HepG2 (cell line): ENCODE measurements around the gene SMOC1. TPM values are rescaled to one million over a fixed set of nuclear protein-coding genes. Genes with fewer than 3 reads are reported as not detected.
A peak's percentile ranks its signal among the peaks of the same experiment; 100 is the strongest.

ENCODE experiments used
- ATAC-seq: fragments of 200-7000 bp; cut with Tn5 transposase; 3 replicates; pipeline ENCODE4 v1.9.1; 2020; ENCODE audit warnings: mild to moderate bottlenecking, moderate library complexity
- BruUV-seq: library from RNA; stranded (reverse); fragments of 400-500 nt; replicated peaks from 2 replicates; lab custom pipeline; 2021; lab: Mats Ljungman, UMichigan
- CTCF ChIA-PET: fragments of 300-600 bp; formaldehyde crosslinking; extraction: SDS; loops from one replicate; lab custom pipeline; 2021; ENCODE audit warnings: low total read pairs, inconsistent platforms, low intra/inter-chr PET ratio; lab: Yijun Ruan, JAX
- POLR2A ChIA-PET: fragments of 350-600 bp; sonication (Branson Sonifier 250); formaldehyde crosslinking; loops from one replicate; lab custom pipeline; 2020; ENCODE audit warnings: antibody characterized with exemption, inconsistent platforms; lab: Yijun Ruan, JAX
- DNase-seq: peaks from one replicate; pipeline ENCODE4 v3.0.0-alpha.2; 2015; ENCODE audit warnings: low spot score
- FAIRE-seq: peaks from 3 replicates; lab custom pipeline; 2011; peaks lifted over from hg19 to GRCh38; lab: Jason Lieb, UNC
- H2AFZ ChIP-seq: one replicate; pipeline ENCODE4 v1.6.1; 2011; ENCODE audit warnings: low read length, inconsistent platforms
- H3K27ac ChIP-seq: fragments of 300-600 bp; 3 replicates; pipeline ENCODE4 v1.8.0; 2011; ENCODE audit warnings: mixed run types, mild to moderate bottlenecking, mixed read lengths, low read length, inconsistent platforms; ENCODE audit not compliant: insufficient read depth; ENCODE audit errors: extremely low read length
- H3K27me3 ChIP-seq, 2 experiments: fragments of 200-600 bp in 1 of 2; 2 replicates in 1 of 2; 3 replicates in 1 of 2; pipeline versions ENCODE4 v1.6.0 to v1.8.0; 2011; ENCODE audit warnings: low read length in 2 of 2, mild to moderate bottlenecking in 2 of 2, moderate library complexity in 2 of 2, inconsistent platforms in 1 of 2; ENCODE audit not compliant: insufficient read depth in 2 of 2, control insufficient read depth in 1 of 2
- H3K36me3 ChIP-seq, 2 experiments: fragments of 200-600 bp in 1 of 2; replicated peaks in 1 of 2; 2 replicates in 1 of 2; 3 replicates in 1 of 2; pipeline versions ENCODE4 v1.5.1 to v1.8.0; 2011; ENCODE audit warnings: low read length in 2 of 2, inconsistent platforms in 1 of 2; ENCODE audit not compliant: insufficient read depth in 2 of 2, control insufficient read depth in 1 of 2
- H3K4me1 ChIP-seq: 2 replicates; pipeline ENCODE4 v1.5.1; 2012; ENCODE audit warnings: low read length, inconsistent platforms; ENCODE audit not compliant: insufficient read depth
- H3K4me2 ChIP-seq: 2 replicates; pipeline ENCODE4 v1.6.0; 2011; ENCODE audit warnings: low read depth, low read length, inconsistent platforms
- H3K4me3 ChIP-seq, 3 experiments: fragments of 200-600 bp in 1 of 3; sonication (generic), shearing (Covaris generic) in 1 of 3; replicated peaks in 1 of 3; 2 replicates each; pipeline ENCODE4 v1.5.1; 2011 to 2016; ENCODE audit warnings: low read length in 3 of 3, inconsistent platforms in 2 of 3, low read depth in 2 of 3, mild to moderate bottlenecking in 2 of 3, control low read depth in 1 of 3, mixed read lengths in 1 of 3; ENCODE audit not compliant: insufficient read depth in 1 of 3
- H3K79me2 ChIP-seq: one replicate; pipeline ENCODE4 v1.6.1; 2011; ENCODE audit warnings: low read length, inconsistent platforms; ENCODE audit not compliant: insufficient read depth
- H3K9ac ChIP-seq: 2 replicates; pipeline ENCODE4 v1.6.0; 2011; ENCODE audit warnings: mild to moderate bottlenecking, low read depth, low read length, inconsistent platforms; ENCODE audit not compliant: insufficient read depth
- H3K9me3 ChIP-seq: 2 replicates; pipeline ENCODE4 v1.5.1; 2012; ENCODE audit warnings: mild to moderate bottlenecking, low read length
- H4K20me1 ChIP-seq: 2 replicates; pipeline ENCODE4 v1.6.0; 2011; ENCODE audit warnings: inconsistent platforms, mild to moderate bottlenecking, low read length, moderate library complexity; ENCODE audit not compliant: insufficient read depth
- ATF7 ChIP-seq, 2 experiments: fragments of 450-650 bp in 1 of 2; sonication (generic) in 1 of 2; formaldehyde crosslinking in 1 of 2; IDR thresholded peaks; 2 replicates each; pipeline versions ENCODE4 v1.4.0 to v1.6.1; 2016 to 2020; ENCODE audit warnings: antibody characterized with exemption in 1 of 2, mild to moderate bottlenecking in 1 of 2, missing genetic modification reagents in 1 of 2
- GATAD1 ChIP-seq: IDR thresholded peaks from 2 replicates; pipeline ENCODE4 v1.6.1; 2016; ENCODE audit warnings: missing genetic modification reagents, missing compliant biosample characterization
- MTA3 ChIP-seq: sonication (generic); formaldehyde crosslinking; IDR thresholded peaks from 2 replicates; pipeline ENCODE4 v1.4.0; 2020; ENCODE audit warnings: missing genetic modification reagents
- SRSF9 ChIP-seq: fragments of 200-400 bp; formaldehyde crosslinking; IDR thresholded peaks from 2 replicates; pipeline ENCODE4 v1.6.1; 2018; ENCODE audit warnings: borderline replicate concordance, mild to moderate bottlenecking, low read depth, low read length; ENCODE audit not compliant: insufficient read depth, poor library complexity, severe bottlenecking
- SSRP1 ChIP-seq: IDR thresholded peaks from 2 replicates; pipeline ENCODE4 v1.6.1; 2016; ENCODE audit warnings: control low read depth
- ZNF430 ChIP-seq: sonication (generic); formaldehyde crosslinking; IDR thresholded peaks from 2 replicates; pipeline ENCODE4 v1.9.0; 2021; ENCODE audit warnings: mild to moderate bottlenecking, missing genetic modification reagents
- ZNF816 ChIP-seq: sonication (generic); formaldehyde crosslinking; IDR thresholded peaks from 2 replicates; pipeline ENCODE4 v1.8.0; 2022; ENCODE audit warnings: missing genetic modification reagents, mild to moderate bottlenecking, borderline replicate concordance
- WGBS: methylation state at CpG from one replicate; pipeline ENCODE4 v1.1.6; 2017; ENCODE audit warnings: low lambda C conversion rate; 5-methylcytosine and 5-hydroxymethylcytosine counted together
- in situ Hi-C: cut with HindIII; loops from 2 replicates; pipeline ENCODE4 v1.10.0; 2017; ENCODE audit warnings: low pct_unique_long_range_greater_than_20kb; ENCODE audit not compliant: extremely low pct_ligation_motif_present
- intact Hi-C: fragments of 100-400 bp; cut with micrococcal nuclease; formaldehyde crosslinking; loops from one replicate; pipeline ENCODE4 v1.10.0; 2022; ENCODE audit not compliant: unreplicated experiment
- polyA plus RNA-seq, 8 experiments: library from polyadenylated mRNA; depleted of rRNA in 3 of 8; stranded (reverse) in 7 of 8; unstranded in 1 of 8; fragments of >200 nt; fragmentation: Illumina TruSeq in 4 of 8; extraction: Trizol in 4 of 8; gene quantifications; 2 replicates each; pipeline versions ENCODE4 v1.2.1 to v1.2.3, GENCODE V29; 2011 to 2016; ENCODE audit warnings: low read depth in 4 of 8, missing spikeins in 1 of 8, mixed read lengths in 1 of 8; ENCODE audit not compliant: insufficient read depth in 1 of 8
- total RNA-seq, 5 experiments: library from RNA; depleted of rRNA; stranded (reverse); fragments of >200 nt; fragmentation: Illumina TruSeq; extraction: Trizol; gene quantifications; 2 replicates each; pipeline ENCODE4 v1.2.3, GENCODE V29; 2016; ENCODE audit warnings: low read depth in 1 of 5

The SMOC1 gene
- total and polyA plus RNA-seq, 2 of the 13 experiments (the other 11 are each of a cell fraction or from before 2014, with no cell fraction given): 17.8 to 35.6 TPM

- Histone ChIP-seq H3K27me3 (no peaks in the 10 kb centered on the region), H3K4me1 (no peaks in the 10 kb centered on the region), H3K27ac (no peak overlapping the region), H3K9me3 (no peaks in the 10 kb centered on the region), H4K20me1 (no peaks in the 10 kb centered on the region), H3K4me3 (no peak overlapping the region), H3K36me3 (peaks cover 15 to 32% of the 10 kb centered on the region in 2 experiments), H3K9ac (no peak overlapping the region), H2AFZ (no peak overlapping the region), H3K4me2 (no peak overlapping the region), H3K79me2 (no peaks in the 10 kb centered on the region)
- intact Hi-C loops (no loop called here), in situ Hi-C loops (loop anchor here (25.0 kb wide), 1 partner anchor 433 kb away; no protein-coding TSS in a partner anchor)
- 86% methylated on average over 5 of the region's 8 CpGs for WGBS
- FAIRE-seq (no peak), DNase-seq (no peak), ATAC-seq (no peak; the same call in 2 of the 3 replicates)
- CTCF ChIA-PET: no interaction called here
- no peak for TF ChIP-seq SSRP1 (CRISPR knock-in tag)
- 0 out of 2 replicates have a peak, but pooled peaks have one; percentile 30 for TF ChIP-seq ATF7 (IDR thresholded peaks at IDR 0.05)
- no peak for TF ChIP-seq ATF7 (CRISPR knock-in tag; IDR thresholded peaks at IDR 0.05)
- no peak for TF ChIP-seq ZNF816
- no peak for TF ChIP-seq ZNF430 (CRISPR knock-in tag)
- no peak for TF ChIP-seq GATAD1 (CRISPR knock-in tag)
- TF ChIP-seq SRSF9: no peak
- TF ChIP-seq MTA3 (CRISPR knock-in tag): no peak
- no TSS peak for BruUV-seq
- POLR2A ChIA-PET: no interaction called here
Measured at GRCh38 chr14:70020352-70021170, 141.3 kb downstream of the SMOC1 start.
